Naive thymus-derived CD8-positive, alpha-beta T cell (primary cell): ENCODE measurements around the gene ACAP1. TPM values are rescaled to one million over a fixed set of nuclear protein-coding genes. Genes with fewer than 3 reads are reported as not detected.
A peak's percentile ranks its signal among the peaks of the same experiment; 100 is the strongest.

Experiments used
- ATAC-seq, 2 donors: fragments of 150-1000 bp; cut with Tn5 transposase in 1 of 2; sonication (Bioruptor Pico), chemical (Tn5 transposase) in 1 of 2; 1 replicate in 1 of 2; 2 replicates in 1 of 2; pipeline ENCODE4 v1.10.0; 2021; ENCODE audit warnings: mild to moderate bottlenecking in 2 of 2, moderate library complexity in 2 of 2
- POLR2A ChIA-PET: fragments of 350-600 bp; sonication (Branson Sonifier 250); formaldehyde crosslinking; loops from one replicate; lab custom pipeline; 2021; ENCODE audit warnings: antibody characterized with exemption; lab: Charles Lee
- DNase-seq, 10 donors: peaks; one replicate each; pipeline versions ENCODE4 v3.0.0 to v3.0.0-alpha.2; 2020 to 2022
- H3K27ac Mint-ChIP-seq, 10 donors: one replicate each; pipeline ENCODE4 v1.8.0; 2020 to 2022; ENCODE audit warnings: mild to moderate bottlenecking in 10 of 10, mixed read lengths in 10 of 10, moderate library complexity in 4 of 10, inconsistent platforms in 1 of 10
- H3K27me3 Mint-ChIP-seq, 5 donors: one replicate each; pipeline ENCODE4 v1.8.0; 2021 to 2022; ENCODE audit warnings: mixed read lengths in 5 of 5
- H3K36me3 Mint-ChIP-seq, 3 donors: one replicate each; pipeline ENCODE4 v1.8.0; 2020 to 2022; ENCODE audit warnings: mixed read lengths in 3 of 3, mild to moderate bottlenecking in 2 of 3, inconsistent platforms in 1 of 3
- H3K4me1 Mint-ChIP-seq, 4 donors: one replicate each; pipeline ENCODE4 v1.8.0; 2021 to 2022; ENCODE audit warnings: mixed read lengths in 4 of 4
- H3K4me3 Mint-ChIP-seq, 10 donors: one replicate each; pipeline ENCODE4 v1.8.0; 2020 to 2022; ENCODE audit warnings: mild to moderate bottlenecking in 10 of 10, mixed read lengths in 10 of 10, moderate library complexity in 6 of 10, inconsistent platforms in 1 of 10
- H3K9me3 Mint-ChIP-seq, 9 donors: one replicate each; pipeline ENCODE4 v1.8.0; 2020 to 2022; ENCODE audit warnings: mixed read lengths in 9 of 9, mild to moderate bottlenecking in 3 of 9, inconsistent platforms in 1 of 9, moderate library complexity in 1 of 9
- polyA plus RNA-seq, 3 donors: library from polyadenylated mRNA; unstranded; fragments of 300-500 nt; fragmentation: Illumina TruSeq; gene quantifications; one replicate each; pipeline ENCODE4 v1.2.3, GENCODE V29; 2021
- total RNA-seq, 8 experiments: library from RNA in 2 of 8; stranded (reverse) in 2 of 8; gene quantifications; one replicate each; pipeline ENCODE4 v1.2.3 and lab custom pipeline; 2021 to 2026

The ACAP1 gene
- total and polyA plus RNA-seq, 5 experiments from 2014 or later = 246 to 466 (median 295) TPM

- H3K4me1 Mint-ChIP-seq = peaks cover 13 to 36% (median 22%) of the 10 kb centered on the region in 4 donors
- H3K9me3 Mint-ChIP-seq = peaks cover 0 to 5% (median 0%) of the 10 kb centered on the region in 9 donors
- H3K27ac Mint-ChIP-seq = peak within 1 kb of the TSS in 4 of 10 donors; percentile 22 to 45 (median 38)
- no peak for ATAC-seq
- POLR2A ChIA-PET = interaction anchor here (0.8 to 2.3 kb wide), 5 partner anchors 9 to 98 kb away, joined by 3 to 8 read pairs (median 4); partner anchors contain the start of genes PLSCR3, SPEM2 and ZBTB4
- H3K27me3 Mint-ChIP-seq = peaks cover 14 to 52% (median 32%) of the 10 kb centered on the region in 5 donors
- peaks cover 0 to 6% (median 5%) of the 10 kb centered on the region in 3 donors for H3K36me3 Mint-ChIP-seq
- no peak for DNase-seq
- H3K4me3 Mint-ChIP-seq = peak within 1 kb of the TSS in 8 of 10 donors; percentile 12 to 67 (median 36)
Observed at GRCh38 chr17:7380855-7381683, 44.7 kb downstream of the ACAP1 start, which contains the start of gene TNK1. TNK1 (plus strand) TSS chr17:7381089; CDS start chr17:7382927, 1,838 bp downstream.

GRCh38 chr17:7382901-7383300, 46.6 kb downstream of the ACAP1 start:
- Mint-ChIP-seq H3K4me1 (peaks cover 15 to 42% (median 24%) of the 10 kb centered on the region in 4 donors), H3K27ac (peak overlapping the region in 6 of 10 donors; percentile 27 to 95 (median 78)), H3K4me3 (peak overlapping the region in 9 of 10 donors; percentile 26 to 89 (median 55)), H3K36me3 (peaks cover 5 to 12% (median 6%) of the 10 kb centered on the region in 3 donors), H3K9me3 (peaks cover 0 to 5% (median 0%) of the 10 kb centered on the region in 9 donors), H3K27me3 (peaks cover 14 to 39% (median 30%) of the 10 kb centered on the region in 5 donors)
- POLR2A ChIA-PET = interaction anchor here (0.5 to 4.5 kb wide), 9 partner anchors 11 to 304 kb away, joined by 3 to 50 read pairs (median 15); partner anchors contain the start of genes ACAP1, KCTD11, PLSCR3 and TMEM102
- DNase-seq = no peak
- no peak for ATAC-seq

GRCh38 chr17:7383371-7383741, 47.0 kb downstream of the ACAP1 start:
- POLR2A ChIA-PET = interaction anchor here (0.5 to 4.5 kb wide), 17 partner anchors 11 to 303 kb away, joined by 3 to 50 read pairs (median 8); partner anchors contain the start of genes ACAP1, KCTD11, NEURL4 and PLSCR3
- Mint-ChIP-seq H3K4me3 (peak overlapping the region; percentile 24 to 94 (median 81)), H3K4me1 (peaks cover 15 to 42% (median 24%) of the 10 kb centered on the region in 4 donors), H3K27me3 (peaks cover 14 to 38% (median 30%) of the 10 kb centered on the region in 5 donors), H3K36me3 (peaks cover 5 to 15% (median 6%) of the 10 kb centered on the region in 3 donors), H3K27ac (peak overlapping the region in 6 of 10 donors; percentile 27 to 95 (median 76)), H3K9me3 (peaks cover 0 to 5% (median 0%) of the 10 kb centered on the region in 9 donors)
- ATAC-seq = no peak
- no peak for DNase-seq

- peak overlapping the region; percentile 48 to 97 (median 96) for H3K27ac Mint-ChIP-seq
- peak overlapping the region; percentile 77 to 94 (median 86) for H3K4me3 Mint-ChIP-seq
- peak; percentile 95 for ATAC-seq
- H3K9me3 Mint-ChIP-seq = peaks cover 0 to 5% (median 0%) of the 10 kb centered on the region in 9 donors
- H3K36me3 Mint-ChIP-seq = peaks cover 5 to 19% (median 5%) of the 10 kb centered on the region in 3 donors
- peaks cover 14 to 33% (median 29%) of the 10 kb centered on the region in 5 donors for H3K27me3 Mint-ChIP-seq
- peak; percentile 65 to 93 (median 82) for DNase-seq
- POLR2A ChIA-PET = interaction anchor here (0.6 to 4.5 kb wide), 33 partner anchors 9 to 805 kb away, joined by 3 to 50 read pairs (median 4); partner anchors contain the start of genes ACAP1, FXR2, KCTD11 and NEURL4
- H3K4me1 Mint-ChIP-seq = peaks cover 15 to 42% (median 24%) of the 10 kb centered on the region in 4 donors
Observed at GRCh38 chr17:7383742-7384488, 47.6 kb downstream of the ACAP1 start.

DNA sequence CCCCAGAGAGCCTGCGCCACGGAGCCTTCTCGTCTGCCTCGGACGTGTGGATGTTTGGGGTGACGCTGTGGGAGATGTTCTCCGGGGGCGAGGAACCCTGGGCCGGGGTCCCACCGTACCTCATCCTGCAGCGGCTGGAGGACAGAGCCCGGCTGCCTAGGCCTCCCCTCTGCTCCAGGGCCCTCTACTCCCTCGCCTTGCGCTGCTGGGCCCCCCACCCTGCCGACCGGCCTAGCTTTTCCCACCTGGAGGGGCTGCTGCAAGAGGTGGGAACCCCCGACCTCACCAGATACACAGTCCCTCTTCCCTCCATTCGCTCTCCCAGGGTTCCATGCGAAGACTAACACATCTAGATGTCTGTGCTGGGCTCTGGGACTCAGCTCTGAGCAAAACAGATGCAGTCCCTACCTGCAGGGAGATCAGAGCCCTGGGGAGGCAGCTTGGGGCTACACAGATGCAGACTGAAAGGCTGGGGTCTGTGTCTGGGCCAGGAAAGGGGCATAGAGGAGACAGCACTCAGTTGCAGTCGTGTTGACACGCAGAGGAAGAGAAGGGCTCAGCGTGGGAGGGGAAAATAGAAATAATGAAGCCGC, 48.3 kb downstream of the ACAP1 start:
- H3K27ac Mint-ChIP-seq = peak overlapping the region; percentile 79 to 97 (median 96)
- H3K4me3 Mint-ChIP-seq = peak overlapping the region; percentile 77 to 94 (median 86)
- H3K9me3 Mint-ChIP-seq = no peaks in the 10 kb centered on the region
- ATAC-seq (no peak), DNase-seq (no peak)
- H3K36me3 Mint-ChIP-seq = peaks cover 0 to 25% (median 0%) of the 10 kb centered on the region in 3 donors
- POLR2A ChIA-PET = interaction anchor here (0.5 to 4.5 kb wide), 33 partner anchors 10 to 805 kb away, joined by 3 to 50 read pairs (median 5); partner anchors contain the start of genes ACAP1, FXR2, KCTD11 and NEURL4
- H3K4me1 Mint-ChIP-seq = peaks cover 15 to 42% (median 26%) of the 10 kb centered on the region in 4 donors
- peaks cover 9 to 27% (median 22%) of the 10 kb centered on the region in 5 donors for H3K27me3 Mint-ChIP-seq

GRCh38 chr17:7388856-7389255, 52.5 kb downstream of the ACAP1 start:
- no peak for ATAC-seq
- peaks cover 0 to 51% (median 4%) of the 10 kb centered on the region in 3 donors for H3K36me3 Mint-ChIP-seq
- H3K27ac Mint-ChIP-seq = peak overlapping the region in 1 of 10 donors; percentile 56

GRCh38 chr17:7389924-7390910, 53.9 kb downstream of the ACAP1 start:
- Mint-ChIP-seq H3K4me3 (peak overlapping the region in 1 of 10 donors; percentile 14), H3K36me3 (peaks cover 0 to 51% (median 4%) of the 10 kb centered on the region in 3 donors), H3K27ac (peak overlapping the region in 3 of 10 donors; percentile 48 to 85 (median 49)), H3K27me3 (no peaks in the 10 kb centered on the region), H3K4me1 (peaks cover 25 to 44% (median 39%) of the 10 kb centered on the region in 4 donors), H3K9me3 (no peaks in the 10 kb centered on the region)
- DNase-seq (no peak), ATAC-seq (no peak)
- POLR2A ChIA-PET = interaction anchor here (0.5 to 1.8 kb wide), 8 partner anchors 10 to 212 kb away, joined by 3 to 8 read pairs (median 3); partner anchors contain the start of genes POLR2A, TMEM256 and TNK1

More at GRCh38 chr17:7388856-7389255, 52.5 kb downstream of the ACAP1 start:
- no peak for DNase-seq
- H3K27me3 Mint-ChIP-seq = no peaks in the 10 kb centered on the region
- H3K4me1 Mint-ChIP-seq = peaks cover 25 to 44% (median 38%) of the 10 kb centered on the region in 4 donors
- no peak overlapping the region for H3K4me3 Mint-ChIP-seq
- POLR2A ChIA-PET = interaction anchor here (0.5 to 1.8 kb wide), 7 partner anchors 8 to 224 kb away, joined by 3 to 8 read pairs (median 3); partner anchors contain the start of genes TMEM256 and TNK1
- H3K9me3 Mint-ChIP-seq = no peaks in the 10 kb centered on the region

GRCh38 chr17:7391307-7391706, 55.0 kb downstream of the ACAP1 start:
- Mint-ChIP-seq H3K27ac (peak overlapping the region in 6 of 10 donors; percentile 40 to 78 (median 62)), H3K4me3 (peak overlapping the region in 6 of 10 donors; percentile 7 to 82 (median 46)), H3K27me3 (no peaks in the 10 kb centered on the region), H3K36me3 (peaks cover 0 to 51% (median 4%) of the 10 kb centered on the region in 3 donors), H3K9me3 (no peaks in the 10 kb centered on the region), H3K4me1 (peaks cover 23 to 48% (median 40%) of the 10 kb centered on the region in 4 donors)
- POLR2A ChIA-PET = interaction anchor here (1.0 to 1.1 kb wide), 2 partner anchors 13 to 64 kb away, joined by 3 read pairs; partner anchors contain the start of gene TMEM256
- DNase-seq (no peak), ATAC-seq (no peak)

DNA sequence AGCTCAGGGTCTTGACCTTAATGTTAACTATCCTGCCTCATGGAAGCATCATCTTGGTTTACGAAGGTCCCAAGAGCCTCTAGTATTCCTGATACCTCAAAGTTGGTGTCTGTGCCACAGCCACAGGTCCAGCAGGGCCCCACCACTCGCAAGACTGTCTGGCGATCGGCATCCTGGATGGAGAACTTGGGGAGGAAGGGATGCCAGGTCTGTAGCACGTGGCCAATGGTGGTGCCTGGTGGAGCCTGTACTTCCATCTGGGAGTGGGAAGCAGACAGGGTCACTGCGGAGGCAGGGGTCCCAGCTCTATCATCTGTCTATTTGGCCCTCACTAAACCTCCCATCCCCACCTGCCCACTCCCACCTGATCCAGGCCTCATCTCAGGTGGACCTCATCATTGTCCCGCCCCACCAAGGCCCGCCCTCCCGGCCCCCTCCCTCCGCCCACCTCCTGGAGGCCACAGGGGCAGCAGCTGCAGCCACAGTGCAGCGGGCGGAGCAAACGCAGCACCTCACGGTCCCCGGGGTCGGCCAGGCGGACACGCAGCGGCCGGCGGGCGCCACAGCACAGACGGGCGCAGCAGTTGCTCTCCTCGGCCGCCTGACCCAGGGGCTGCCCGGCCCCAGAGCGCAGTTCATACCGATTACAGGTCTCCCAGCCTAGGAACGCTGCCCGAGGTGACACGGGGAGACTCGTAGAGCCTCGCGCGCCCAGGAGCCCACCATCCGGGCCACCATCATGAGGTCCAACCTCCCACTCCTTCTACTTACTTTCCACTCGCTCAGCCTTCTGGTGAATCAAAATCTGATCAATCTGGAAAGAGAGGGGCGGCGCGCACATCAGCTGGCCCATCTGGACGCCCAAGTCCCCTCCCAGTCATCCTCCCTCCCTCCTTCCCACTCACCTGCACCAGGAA, 56.6 kb downstream of the ACAP1 start:
- POLR2A ChIA-PET = interaction anchor here (1.0 to 4.4 kb wide), 7 partner anchors 8 to 92 kb away, joined by 3 to 50 read pairs (median 5); partner anchors contain the start of genes ACAP1, POLR2A, TMEM256 and TNK1
- peak overlapping the region in 8 of 10 donors; percentile 42 to 89 (median 74) for H3K27ac Mint-ChIP-seq
- peaks cover 0 to 39% (median 4%) of the 10 kb centered on the region in 3 donors for H3K36me3 Mint-ChIP-seq
- ATAC-seq (no peak), DNase-seq (no peak)
- no peaks in the 10 kb centered on the region for H3K9me3 Mint-ChIP-seq
- peak overlapping the region; percentile 78 to 97 (median 94) for H3K4me3 Mint-ChIP-seq
- H3K4me1 Mint-ChIP-seq = peaks cover 18 to 49% (median 37%) of the 10 kb centered on the region in 4 donors
- no peaks in the 10 kb centered on the region for H3K27me3 Mint-ChIP-seq
